GM10847 (cell line): ENCODE results near the gene SRSF4.

Source experiments
- POLR2A ChIP-seq: IDR thresholded peaks from 2 replicates; pipeline ENCODE4 v1.6.1; 2011; ENCODE audit not compliant: insufficient read length; ENCODE audit errors: extremely low read depth

SRSF4 gene

DNA sequence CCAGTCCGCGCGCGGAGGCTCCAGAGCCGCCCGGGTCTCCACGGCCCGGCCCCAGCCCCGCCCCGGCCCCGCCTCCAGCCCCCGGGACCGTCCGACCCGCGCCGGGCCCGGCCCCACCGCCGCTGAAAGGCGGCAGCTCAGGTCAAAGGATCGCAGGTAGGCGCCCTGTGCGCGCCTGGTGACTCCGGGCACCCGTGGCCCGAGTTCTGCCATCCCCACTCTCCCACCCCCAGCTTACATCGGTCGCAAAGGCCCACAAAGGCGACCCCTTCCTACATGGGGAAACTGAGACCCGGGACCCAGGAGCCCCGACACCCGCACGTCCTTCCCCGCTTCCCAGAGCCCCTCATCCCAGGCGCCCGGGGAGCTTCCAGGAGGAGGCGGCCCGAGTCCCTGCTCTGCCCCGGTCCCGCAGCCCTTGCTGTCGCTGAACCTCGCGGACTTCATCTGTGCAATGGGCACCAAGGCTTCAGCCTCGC, 57.8 kb downstream of the SRSF4 start, which contains the start of gene TMEM200B:
TMEM200B (minus strand) TSS at position 17 of the 479 bp plus-strand sequence. CDS start 2,075 bp downstream, outside the sequence.
- no peak for TF ChIP-seq POLR2A

DNA sequence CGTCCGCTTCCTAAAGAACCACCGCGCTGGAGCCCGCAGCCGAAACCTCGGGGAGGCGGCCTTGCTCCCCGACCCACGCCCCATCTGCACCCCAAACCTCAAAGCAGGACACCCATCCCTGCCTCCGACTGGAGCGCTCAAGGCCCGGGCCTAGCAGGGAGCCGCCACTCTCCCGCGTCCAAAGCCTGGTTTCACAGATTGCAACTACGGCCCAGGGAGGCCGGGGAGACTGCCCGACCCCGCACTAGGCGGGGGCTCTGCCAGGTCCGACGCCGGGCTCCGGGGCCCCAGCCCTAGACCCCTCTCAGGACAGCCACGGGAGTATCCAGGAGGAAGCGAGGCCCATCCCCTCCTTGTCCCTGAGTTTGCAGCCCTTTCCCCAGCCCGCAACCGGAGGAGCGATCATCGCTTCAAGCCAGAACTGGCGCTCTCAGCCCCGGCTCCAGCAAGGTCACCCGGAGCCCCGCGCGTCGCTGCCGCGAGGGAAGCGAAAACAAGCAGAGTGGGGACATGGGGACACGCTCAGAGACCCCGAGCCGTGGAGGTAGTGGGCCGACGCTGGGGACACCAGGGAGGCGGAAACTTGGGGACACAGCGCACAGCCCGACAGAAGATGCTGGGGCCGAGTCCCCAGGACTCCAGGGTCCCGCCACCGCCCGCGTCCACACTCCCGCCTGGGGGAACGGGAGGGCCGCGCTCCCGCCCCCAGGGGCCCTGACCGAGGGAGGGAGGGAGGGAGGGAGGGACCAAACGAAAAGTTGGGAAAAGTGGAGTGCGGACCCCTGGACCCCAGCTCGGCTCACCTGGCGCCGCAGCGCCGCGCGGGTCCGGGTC, 58.4 kb downstream of the SRSF4 start:
- TF ChIP-seq POLR2A: no peak

DNA sequence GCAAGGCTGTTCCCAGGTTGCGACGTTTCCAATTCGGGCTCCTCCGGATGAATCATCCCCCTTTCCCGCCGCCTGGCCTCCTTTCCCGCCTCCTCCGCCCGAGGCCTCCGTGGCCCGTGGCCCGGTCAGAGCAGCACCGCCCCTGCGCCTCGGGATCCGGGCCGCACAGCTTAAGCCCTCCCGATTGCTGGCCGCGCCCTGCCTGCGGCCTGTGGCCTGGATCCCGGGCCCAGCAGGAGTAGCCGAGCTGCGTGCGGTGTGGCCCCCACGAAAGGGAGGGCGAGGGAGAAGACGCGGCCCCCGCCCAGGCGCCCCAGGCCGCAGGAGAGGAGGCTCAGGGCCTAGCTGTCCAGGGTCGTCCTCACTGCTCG, 59.0 kb downstream of the SRSF4 start:
- no peak for TF ChIP-seq POLR2A

DNA sequence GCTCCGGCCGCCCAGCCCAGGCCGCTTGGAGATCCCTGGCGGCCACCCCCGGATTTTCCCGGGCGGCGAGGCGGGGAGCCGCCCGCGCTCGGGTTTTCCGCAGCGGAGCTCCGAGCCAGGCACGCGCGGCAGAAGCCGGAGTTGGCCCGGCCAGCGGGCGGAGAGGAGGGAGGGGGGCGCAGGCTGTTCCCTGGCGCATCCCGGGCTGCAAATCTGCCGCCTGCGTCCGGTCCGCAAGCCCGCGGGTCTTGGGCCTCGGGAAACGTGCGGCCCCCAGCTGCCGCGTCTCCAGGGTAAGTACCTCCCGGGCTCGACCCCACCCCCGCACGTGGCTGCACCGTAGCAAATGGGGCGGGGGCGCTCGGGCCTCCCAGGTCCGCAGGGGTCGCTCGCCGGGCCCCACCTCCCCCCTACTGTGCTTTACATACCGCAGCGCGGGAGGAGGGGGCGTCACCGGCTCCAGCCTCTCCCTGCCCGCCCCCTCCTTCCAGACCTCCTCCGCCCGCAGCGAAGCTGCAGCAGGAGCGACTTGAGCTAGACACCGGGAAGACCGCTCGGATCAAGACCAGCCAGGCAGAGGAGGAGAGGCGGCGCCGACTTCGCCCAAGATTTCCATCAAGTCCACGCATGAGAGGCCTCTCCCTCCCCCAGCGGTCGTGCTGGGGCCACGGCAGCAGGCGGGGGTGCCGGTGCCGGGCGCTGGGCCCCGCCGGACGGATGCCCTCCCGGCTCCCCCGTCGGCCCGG, 59.6 kb downstream of the SRSF4 start:
- no peak for TF ChIP-seq POLR2A

DNA sequence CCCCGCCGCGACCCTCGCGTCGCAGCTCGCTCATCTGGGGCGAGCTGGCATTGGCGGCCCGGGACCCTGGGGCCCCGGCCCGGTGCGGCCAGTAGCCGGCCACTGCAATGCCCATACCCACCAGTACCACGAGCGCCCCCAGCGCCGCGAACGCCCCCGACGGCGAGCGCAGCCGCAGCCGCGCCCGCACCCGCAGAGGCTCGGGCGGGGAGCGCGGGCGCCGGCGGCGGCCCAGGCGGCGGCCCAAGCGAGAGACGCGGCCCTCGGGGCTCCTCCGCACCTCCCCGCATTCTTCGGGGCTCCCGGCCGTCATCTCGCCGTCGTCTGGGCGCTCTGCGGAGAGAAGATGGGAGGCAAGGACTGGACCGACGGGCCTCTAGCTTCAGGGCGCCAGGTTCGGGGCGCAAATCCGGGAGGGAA, 60.2 kb downstream of the SRSF4 start:
- TF ChIP-seq POLR2A: no peak

DNA sequence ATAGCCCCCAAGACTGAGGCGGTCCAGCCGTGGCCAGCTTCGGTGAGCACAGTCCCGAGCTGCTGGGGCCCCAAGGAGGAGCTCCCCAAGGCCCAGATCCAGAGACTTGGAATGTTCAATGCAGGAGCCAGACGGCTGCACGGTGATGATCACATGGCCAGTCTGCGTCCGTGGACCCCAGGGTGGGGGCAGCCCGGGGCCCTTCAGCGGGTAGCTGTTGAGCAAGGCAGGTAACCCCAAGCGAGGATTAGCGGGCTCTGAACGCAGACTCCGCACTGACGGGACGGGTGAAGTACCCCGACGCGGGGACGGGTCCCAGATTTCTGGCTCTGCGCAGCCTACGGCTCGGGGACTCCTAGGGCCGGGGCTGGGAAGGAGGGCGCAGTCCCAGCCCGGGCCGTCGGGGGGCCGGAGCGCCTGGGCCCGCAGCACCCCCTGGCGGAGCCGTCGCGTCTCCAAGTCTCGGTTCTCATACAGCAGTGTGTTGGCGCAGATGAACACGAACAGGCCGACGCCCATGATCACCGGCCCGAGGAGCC, 60.7 kb downstream of the SRSF4 start:
- no peak for TF ChIP-seq POLR2A

DNA sequence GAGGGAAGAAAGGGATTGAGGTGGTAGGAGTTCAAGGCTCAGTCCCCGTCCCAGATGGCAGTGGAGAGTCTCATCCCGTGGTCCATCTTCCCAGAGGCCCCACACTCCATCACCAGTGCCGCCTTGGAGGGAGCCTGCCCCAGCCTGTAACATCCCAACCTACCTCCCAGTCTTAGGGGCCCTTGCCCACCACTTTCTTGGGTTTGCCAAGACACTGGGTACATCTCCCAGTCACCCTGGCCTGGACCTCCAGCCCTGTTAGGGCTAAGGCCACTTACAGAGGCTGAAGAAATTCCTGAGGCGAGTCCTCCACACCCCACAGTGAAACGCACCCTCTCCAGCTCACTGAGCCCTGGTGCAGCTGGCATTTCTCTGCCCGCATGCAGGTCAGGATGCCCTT, 61.3 kb downstream of the SRSF4 start:
- TF ChIP-seq POLR2A: no peak

DNA sequence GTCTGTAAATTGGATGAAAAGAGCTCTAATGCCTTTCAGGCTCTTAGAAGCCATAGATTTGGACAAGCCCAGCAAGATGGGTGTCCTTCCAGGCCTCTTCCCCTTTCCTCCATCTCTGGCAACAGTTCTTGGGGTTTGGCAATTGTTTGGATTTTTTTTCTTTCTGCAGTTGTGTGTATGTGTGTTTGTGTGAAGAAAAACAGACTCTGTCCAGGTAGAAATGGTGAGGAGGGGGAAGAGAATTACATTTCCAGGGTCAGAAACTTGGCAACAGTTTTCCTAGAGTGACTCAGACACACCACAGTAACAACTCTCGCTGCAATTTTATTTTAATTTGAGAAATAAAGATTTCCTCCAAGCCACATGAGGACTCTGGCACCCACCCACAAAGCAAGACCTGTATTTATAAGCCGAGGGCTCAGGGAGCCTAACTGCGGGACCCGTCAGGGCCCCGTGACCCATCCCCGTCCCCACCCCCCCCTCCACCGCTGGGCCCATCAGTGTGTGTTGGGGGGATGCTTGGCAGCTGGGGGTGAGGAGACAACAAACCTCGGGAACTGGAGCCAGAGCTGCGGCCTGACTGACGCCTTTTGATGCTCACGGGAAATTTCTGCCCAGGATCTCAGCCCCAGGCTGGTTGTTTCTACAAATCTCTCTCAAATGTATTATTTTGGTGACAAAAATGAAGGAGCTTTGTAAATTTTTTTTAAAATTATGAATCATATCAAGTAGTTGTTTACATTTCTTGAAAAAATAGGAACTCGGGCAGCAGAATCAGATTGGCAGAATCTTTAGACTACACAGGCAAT, 62.4 kb downstream of the SRSF4 start:
- no peak for TF ChIP-seq POLR2A

DNA sequence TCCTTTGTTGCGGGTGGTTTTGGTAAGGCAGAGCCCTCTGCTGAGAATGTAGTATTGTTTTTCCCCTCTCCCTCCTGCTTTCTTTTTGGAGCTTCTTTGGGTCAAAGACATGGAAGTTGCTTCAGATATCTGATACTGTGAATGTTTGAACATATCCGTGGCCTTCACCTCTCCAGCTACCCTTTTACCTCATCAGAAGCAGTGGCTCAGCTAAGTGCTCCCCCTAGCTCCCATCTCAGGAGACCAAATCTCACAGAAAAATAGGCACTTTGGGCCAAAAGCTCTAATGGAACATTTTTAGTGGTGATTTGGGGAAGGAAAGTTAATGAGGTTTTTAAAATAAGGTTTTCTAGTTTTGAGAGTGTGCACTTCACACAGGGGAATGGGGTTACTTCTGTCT, 64.3 kb downstream of the SRSF4 start:
- no peak for TF ChIP-seq POLR2A

DNA sequence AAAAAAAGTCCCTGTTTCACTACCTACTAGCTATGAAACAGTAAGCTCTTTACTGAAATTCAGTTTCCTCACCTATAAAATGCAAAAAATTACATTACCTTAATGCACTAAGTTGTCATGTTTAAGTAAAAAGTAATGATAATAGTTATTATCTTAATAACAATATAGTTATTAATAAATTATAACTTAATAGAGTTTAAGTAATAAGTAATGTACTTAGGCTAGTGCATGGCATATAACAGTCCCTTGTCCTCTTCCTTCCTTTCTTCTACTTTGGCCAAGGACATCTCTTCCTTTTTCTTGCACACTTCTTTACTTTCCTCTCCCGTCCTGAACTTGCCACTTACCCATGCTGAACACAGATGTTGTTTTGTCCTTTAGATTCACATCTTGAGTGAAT, 67.0 kb downstream of the SRSF4 start:
- no peak for TF ChIP-seq POLR2A

DNA sequence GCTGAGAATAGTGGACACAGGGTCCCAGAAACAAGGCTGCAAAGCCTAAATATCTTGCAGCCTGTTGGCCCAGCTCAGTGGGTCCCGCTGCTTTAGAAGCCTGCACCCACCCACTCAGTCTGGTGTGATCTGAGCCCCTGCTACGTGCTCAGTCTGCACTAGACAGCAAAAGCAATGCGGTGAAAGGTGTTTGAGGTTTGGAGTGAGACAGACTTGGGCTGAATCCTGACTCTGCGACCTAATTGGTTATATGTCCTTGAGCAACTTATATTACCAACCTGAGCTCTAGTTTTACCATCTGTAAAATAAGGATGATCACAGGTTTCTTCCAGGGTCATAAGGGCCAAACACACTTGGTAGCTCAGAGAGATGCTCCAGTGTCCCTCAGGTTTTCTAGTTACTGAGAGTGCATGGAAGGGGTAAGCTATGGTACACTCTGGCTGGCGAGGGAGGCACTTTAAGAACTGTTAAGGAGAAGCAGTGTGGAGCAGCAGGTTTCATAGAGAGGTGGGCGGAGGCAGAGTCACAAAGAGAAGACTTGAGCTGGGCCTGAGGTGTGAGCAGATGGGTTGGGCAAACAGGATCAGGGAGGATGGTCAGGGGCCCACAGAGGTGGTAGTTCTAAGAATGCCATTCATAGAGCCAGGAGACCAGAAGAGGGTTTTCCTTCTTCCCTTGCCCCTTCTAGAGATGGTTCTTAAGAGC, 68.1 kb downstream of the SRSF4 start:
- TF ChIP-seq POLR2A: no peak

DNA sequence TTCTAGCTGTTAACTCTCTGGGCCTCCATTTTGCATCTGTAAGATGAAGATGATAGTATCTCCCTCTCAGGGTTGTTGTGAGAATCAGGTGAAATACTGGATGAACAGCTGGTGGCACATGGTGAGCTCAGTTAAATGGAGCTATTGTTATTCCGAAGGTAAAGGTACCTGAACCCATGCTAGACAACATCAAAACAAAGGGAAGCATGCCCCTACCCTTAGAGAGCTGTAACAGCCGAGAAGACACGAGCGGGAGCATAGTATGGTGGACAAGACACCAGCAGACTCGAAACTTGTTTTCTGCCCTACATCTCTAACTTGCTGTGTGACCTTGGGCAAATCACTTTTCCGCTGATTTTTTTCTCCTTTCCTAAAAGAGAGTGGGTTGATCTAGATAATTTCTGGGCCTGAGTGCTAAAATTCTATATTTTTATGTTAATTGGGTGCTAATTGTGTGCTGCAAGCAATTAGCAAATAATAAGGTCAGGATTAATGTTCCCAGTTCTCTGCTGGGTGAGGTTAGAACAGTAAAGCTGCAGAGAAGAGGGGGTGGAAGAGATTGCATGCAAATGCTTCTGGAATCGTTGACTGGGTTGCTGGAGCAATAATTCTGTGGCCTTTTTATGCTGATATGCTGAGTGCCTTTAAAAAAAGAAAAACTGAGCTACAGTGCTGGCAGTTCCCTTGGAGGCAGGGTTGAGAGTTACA, 68.8 kb downstream of the SRSF4 start:
- no peak for TF ChIP-seq POLR2A

DNA sequence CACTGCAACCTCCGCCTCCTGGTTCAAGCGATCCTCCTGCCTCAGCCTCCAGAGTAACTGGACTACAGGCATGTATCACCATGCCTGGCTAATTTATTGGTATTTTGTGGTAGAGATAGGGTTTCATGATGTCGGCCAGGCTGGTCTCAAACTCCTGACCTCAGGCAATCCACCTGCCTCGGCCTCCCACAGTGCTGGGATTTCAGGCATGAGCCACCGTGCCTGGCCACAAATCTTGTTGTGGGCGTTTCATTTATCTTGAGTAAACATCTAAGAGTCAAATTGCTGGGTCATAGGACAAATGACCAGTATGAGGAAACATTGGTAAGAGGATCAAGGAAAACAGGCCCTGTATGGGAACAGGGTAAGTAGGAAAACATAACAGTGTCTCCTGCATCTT, 75.9 kb downstream of the SRSF4 start:
- TF ChIP-seq POLR2A: no peak

DNA sequence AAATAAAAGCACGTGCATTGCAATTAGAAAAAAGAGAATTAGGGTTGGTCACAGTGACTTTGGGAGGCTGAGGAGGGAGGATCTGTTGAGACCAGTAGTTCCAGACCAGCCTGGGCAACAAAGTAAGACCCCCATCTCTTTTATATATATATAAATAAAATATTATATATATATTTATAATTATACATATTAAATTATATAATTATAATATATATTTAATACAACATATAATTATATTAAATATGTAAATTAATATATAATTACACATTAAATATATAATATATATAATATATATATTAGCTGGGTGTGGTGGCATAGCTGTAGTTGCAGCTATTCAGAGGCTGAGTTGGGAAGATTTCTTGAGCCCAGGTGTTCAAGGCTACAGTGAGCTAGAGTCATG, 81.2 kb downstream of the SRSF4 start:
- TF ChIP-seq POLR2A: no peak
